Urothelium cell line (cell line): ENCODE data around the gene RPS19.
"Not testable (repeated sequence)": the region's sequence is repeated elsewhere in the genome, so short reads cannot be mapped to it uniquely, and the experiment has no call there.

Source experiments
- DNase-seq: peaks from one replicate; pipeline ENCODE4 v3.0.0; 2011; ENCODE audit warnings: low spot score, mixed read lengths
- FAIRE-seq: peaks from 2 replicates; lab custom pipeline; 2011; peaks lifted over from hg19 to GRCh38; lab: Jason Lieb, UNC

RPS19 gene

GRCh38 chr19:41912899-41913537 lies 53.0 kb downstream of the RPS19 start:
- DNase-seq (no peak), FAIRE-seq (no peak)

GRCh38 chr19:41913538-41914423 lies 53.7 kb downstream of the RPS19 start:
- no peak for FAIRE-seq

GRCh38 chr19:41914424-41914834 lies 54.4 kb downstream of the RPS19 start:
- not testable (repeated sequence) for DNase-seq, FAIRE-seq

More at GRCh38 chr19:41913538-41914423, 53.7 kb downstream of the RPS19 start:
- no peak for DNase-seq

GRCh38 chr19:41915021-41915775 lies 55.1 kb downstream of the RPS19 start:
- DNase-seq (no peak), FAIRE-seq (no peak)

GRCh38 chr19:41915776-41916414 lies 55.8 kb downstream of the RPS19 start:
- no peak for DNase-seq
- peak; percentile 91 for FAIRE-seq

- FAIRE-seq: no peak
- no peak for DNase-seq
These were observed 57.6 kb downstream of the RPS19 start for GRCh38 chr19:41917676-41918075.

- no peak for DNase-seq
- no peak for FAIRE-seq
These were observed 58.0 kb downstream of the RPS19 start for GRCh38 chr19:41918095-41918494.

- peak; percentile 100 for FAIRE-seq
- no peak for DNase-seq
These were observed 58.7 kb downstream of the RPS19 start for GRCh38 chr19:41918653-41919244.

GRCh38 chr19:41919948-41920712 lies 60.1 kb downstream of the RPS19 start:
- no peak for DNase-seq
- peak; percentile 97 for FAIRE-seq

GRCh38 chr19:41920882-41921576 lies 61.0 kb downstream of the RPS19 start:
- no peak for FAIRE-seq
- DNase-seq: no peak

GRCh38 chr19:41921577-41922576 lies 61.8 kb downstream of the RPS19 start:
- FAIRE-seq (no peak), DNase-seq (no peak)
